Activated CD4-positive, alpha-beta memory T cell treated with anti-CD3 and anti-CD28 coated beads, Interleukin-2, amount 10 ng/mL, durations not matched to agents 7 days and 5 days (primary cell): Measurements from ENCODE around the gene MSL2. TPM values are rescaled to one million over a fixed set of nuclear protein-coding genes. Genes with fewer than 3 reads are reported as not detected.
"Not testable (repeated sequence)": the region's sequence is repeated elsewhere in the genome, so short reads cannot be mapped to it uniquely, and the experiment has no call there.

Source experiments
- CTCF ChIA-PET: fragments of 350-600 bp; sonication (Branson Sonifier 250); formaldehyde crosslinking; loops from one replicate; lab custom pipeline; 2021; ENCODE audit warnings: antibody characterized with exemption, inconsistent platforms; lab: Charles Lee
- POLR2A ChIA-PET: fragments of 350-600 bp; sonication (Branson Sonifier 250); formaldehyde crosslinking; loops from one replicate; lab custom pipeline; 2021; ENCODE audit warnings: antibody characterized with exemption; lab: Charles Lee
- DNase-seq: peaks from one replicate; pipeline ENCODE4 v3.0.0-alpha.2; 2020
- H3K27ac Mint-ChIP-seq: one replicate; pipeline ENCODE4 v1.8.0; 2021; ENCODE audit warnings: mild to moderate bottlenecking, mixed read lengths
- H3K27me3 Mint-ChIP-seq: one replicate; pipeline ENCODE4 v1.8.0; 2021; ENCODE audit warnings: mixed read lengths
- H3K36me3 Mint-ChIP-seq: one replicate; pipeline ENCODE4 v1.8.0; 2021; ENCODE audit warnings: low read depth, mixed read lengths
- H3K4me1 Mint-ChIP-seq: one replicate; pipeline ENCODE4 v1.8.0; 2021; ENCODE audit warnings: mixed read lengths
- H3K4me3 Mint-ChIP-seq: one replicate; pipeline ENCODE4 v1.8.0; 2021; ENCODE audit warnings: mild to moderate bottlenecking, mixed read lengths
- H3K9me3 Mint-ChIP-seq: one replicate; pipeline ENCODE4 v1.8.0; 2021; ENCODE audit warnings: mixed read lengths
- total RNA-seq, 2 experiments: library from RNA; stranded (reverse); gene quantifications; one replicate each; pipeline ENCODE4 v1.2.3, GENCODE V29; 2021

Gene MSL2
- total RNA-seq, 2 experiments from 2014 or later, result 57.4 to 63.9 TPM

GRCh38 chr3:136131647-136132046 is 64.5 kb downstream of the MSL2 start:
- POLR2A ChIA-PET, CTCF ChIA-PET, H3K36me3 Mint-ChIP-seq, H3K4me3 Mint-ChIP-seq, H3K9me3 Mint-ChIP-seq, H3K4me1 Mint-ChIP-seq, H3K27ac Mint-ChIP-seq, DNase-seq: not testable (repeated sequence)
- H3K27me3 Mint-ChIP-seq, result peaks cover 17% of the 10 kb centered on the region

GRCh38 chr3:136122006-136122405 is 74.1 kb downstream of the MSL2 start:
- DNase-seq, result no peak
- Mint-ChIP-seq H3K27me3 (peaks cover 6% of the 10 kb centered on the region), H3K9me3 (peaks cover 9% of the 10 kb centered on the region), H3K4me1 (no peaks in the 10 kb centered on the region), H3K4me3 (no peak overlapping the region), H3K36me3 (peaks cover 5% of the 10 kb centered on the region), H3K27ac (no peak overlapping the region)
- CTCF ChIA-PET, result no interaction called here
- POLR2A ChIA-PET, result no interaction called here

GRCh38 chr3:136120373-136121348 is 75.5 kb downstream of the MSL2 start:
- no peaks in the 10 kb centered on the region for H3K4me1 Mint-ChIP-seq
- CTCF ChIA-PET, result no interaction called here
- H3K36me3 Mint-ChIP-seq, result peaks cover 7% of the 10 kb centered on the region
- no peak overlapping the region for H3K27ac Mint-ChIP-seq
- H3K9me3 Mint-ChIP-seq, result peaks cover 9% of the 10 kb centered on the region
- DNase-seq, result no peak
- POLR2A ChIA-PET, result no interaction called here
- H3K27me3 Mint-ChIP-seq, result peaks cover 14% of the 10 kb centered on the region
- H3K4me3 Mint-ChIP-seq, result no peak overlapping the region

GRCh38 chr3:136119783-136120182 is 76.4 kb downstream of the MSL2 start:
- POLR2A ChIA-PET, H3K4me1 Mint-ChIP-seq, H3K9me3 Mint-ChIP-seq, H3K36me3 Mint-ChIP-seq, H3K4me3 Mint-ChIP-seq, DNase-seq, CTCF ChIA-PET, H3K27ac Mint-ChIP-seq: not testable (repeated sequence)
- peaks cover 15% of the 10 kb centered on the region for H3K27me3 Mint-ChIP-seq

GRCh38 chr3:136119332-136119731 is 76.8 kb downstream of the MSL2 start:
- H3K4me1 Mint-ChIP-seq, H3K36me3 Mint-ChIP-seq, POLR2A ChIA-PET, H3K4me3 Mint-ChIP-seq, DNase-seq, CTCF ChIA-PET, H3K9me3 Mint-ChIP-seq, H3K27ac Mint-ChIP-seq: not testable (repeated sequence)
- peaks cover 15% of the 10 kb centered on the region for H3K27me3 Mint-ChIP-seq

- ChIA-PET CTCF (no interaction called here), POLR2A (no interaction called here)
- Mint-ChIP-seq H3K9me3 (peaks cover 9% of the 10 kb centered on the region), H3K27me3 (peaks cover 20% of the 10 kb centered on the region), H3K4me1 (peaks cover 7% of the 10 kb centered on the region), H3K27ac (no peak overlapping the region), H3K36me3 (peaks cover 7% of the 10 kb centered on the region), H3K4me3 (no peak overlapping the region)
- no peak for DNase-seq
These were observed 81.7 kb downstream of the MSL2 start for GRCh38 chr3:136114421-136114820.

- Mint-ChIP-seq H3K27ac (no peak overlapping the region), H3K27me3 (peaks cover 8% of the 10 kb centered on the region), H3K4me1 (peaks cover 14% of the 10 kb centered on the region), H3K36me3 (no peaks in the 10 kb centered on the region), H3K4me3 (no peak overlapping the region), H3K9me3 (no peaks in the 10 kb centered on the region)
- POLR2A ChIA-PET, result interaction anchor here (0.6 kb wide), 1 partner anchor 25 kb away, joined by 3 read pairs; no protein-coding TSS in a partner anchor
- CTCF ChIA-PET, result interaction anchor here (0.6 kb wide), 1 partner anchor 163 kb away, joined by 5 read pairs; no protein-coding TSS in a partner anchor
- DNase-seq, result no peak
These were observed 85.7 kb downstream of the MSL2 start for GRCh38 chr3:136110481-136110880.

GRCh38 chr3:136109499-136109898 is 86.6 kb downstream of the MSL2 start:
- H3K27ac Mint-ChIP-seq, result no peak overlapping the region
- no peak for DNase-seq
- H3K4me3 Mint-ChIP-seq, result no peak overlapping the region
- ChIA-PET POLR2A (interaction anchor here (0.6 kb wide), 1 partner anchor 24 kb away, joined by 3 read pairs; no protein-coding TSS in a partner anchor), CTCF (no interaction called here)
- no peaks in the 10 kb centered on the region for H3K9me3 Mint-ChIP-seq
- peaks cover 14% of the 10 kb centered on the region for H3K4me1 Mint-ChIP-seq
- no peaks in the 10 kb centered on the region for H3K36me3 Mint-ChIP-seq
- H3K27me3 Mint-ChIP-seq, result peaks cover 8% of the 10 kb centered on the region

- Mint-ChIP-seq H3K27me3 (no peaks in the 10 kb centered on the region), H3K4me3 (no peak overlapping the region), H3K27ac (no peak overlapping the region), H3K9me3 (no peaks in the 10 kb centered on the region), H3K36me3 (no peaks in the 10 kb centered on the region), H3K4me1 (peaks cover 14% of the 10 kb centered on the region)
- ChIA-PET POLR2A (no interaction called here), CTCF (no interaction called here)
- no peak for DNase-seq
These were observed 90.0 kb downstream of the MSL2 start for GRCh38 chr3:136106101-136106500.

GRCh38 chr3:136105044-136105443 is 91.1 kb downstream of the MSL2 start:
- POLR2A ChIA-PET, result no interaction called here
- Mint-ChIP-seq H3K9me3 (no peaks in the 10 kb centered on the region), H3K4me3 (no peak overlapping the region), H3K27ac (no peak overlapping the region), H3K27me3 (no peaks in the 10 kb centered on the region), H3K36me3 (no peaks in the 10 kb centered on the region), H3K4me1 (peaks cover 13% of the 10 kb centered on the region)
- CTCF ChIA-PET, result no interaction called here
- DNase-seq, result no peak

Other genes starting within 250 kb of the MSL2 start
- gene PPP2R3A, start 230.6 kb downstream of the MSL2 start, total RNA-seq, result under 1 TPM in 1 of 2 experiments, not detected in 1; 0.03 TPM
- 10 to 100 TPM; 24.7 to 26.9 TPM for gene PCCB, start 54.0 kb upstream of the MSL2 start, total RNA-seq